NCI-H1436 treated with DMSO at 0.1 percent for 48 hours (cell line): Measurements from ENCODE around the gene BCL6B.

Experiments
- DNase-seq: peaks from one replicate; lab custom pipeline; 2025; lab: John Stamatoyannopoulos, UW

BCL6B gene

GRCh38 chr17:7060165-7060891 is 37.5 kb downstream of the BCL6B start:
- no peak for DNase-seq

GRCh38 chr17:7063518-7064094 is 40.8 kb downstream of the BCL6B start:
- no peak for DNase-seq

- no peak for DNase-seq
Observed at GRCh38 chr17:7064261-7064660, 41.4 kb downstream of the BCL6B start.

- DNase-seq = no peak
Observed at GRCh38 chr17:7067198-7067597, 44.3 kb downstream of the BCL6B start.

GRCh38 chr17:7068268-7068667 is 45.4 kb downstream of the BCL6B start:
- no peak for DNase-seq

- DNase-seq = no peak
Observed at GRCh38 chr17:7070712-7071111, 47.9 kb downstream of the BCL6B start.

GRCh38 chr17:7072406-7072805 is 49.6 kb downstream of the BCL6B start:
- DNase-seq = no peak

- DNase-seq = no peak
Observed at GRCh38 chr17:7074931-7075330, 52.1 kb downstream of the BCL6B start.

- no peak for DNase-seq
Observed at GRCh38 chr17:7077911-7078546, 55.2 kb downstream of the BCL6B start.

- no peak for DNase-seq
Observed at GRCh38 chr17:7078711-7079110, 55.9 kb downstream of the BCL6B start.
